Right renal pelvis (tissue), 4 donors: ENCODE results near the gene SPHK1. TPM values are rescaled to one million over a fixed set of nuclear protein-coding genes. Genes with fewer than 3 reads are reported as not detected.

ENCODE experiments used
- DNase-seq, 4 donors: peaks; one replicate each; pipeline ENCODE4 v3.0.0-alpha.2; 2013; ENCODE audit warnings: low read depth in 4 of 4, low spot score in 3 of 4, missing footprints in 1 of 4
- polyA plus RNA-seq, 4 donors: library from polyadenylated mRNA; unstranded; fragments of 120-200 nt; gene quantifications; one replicate each; pipeline ENCODE4 v1.2.1, GENCODE V29; 2013; ENCODE audit not compliant: insufficient read length in 4 of 4

The SPHK1 gene
- polyA plus RNA-seq, 4 donors = 1.8 to 4.6 (median 2.7) TPM

DNA sequence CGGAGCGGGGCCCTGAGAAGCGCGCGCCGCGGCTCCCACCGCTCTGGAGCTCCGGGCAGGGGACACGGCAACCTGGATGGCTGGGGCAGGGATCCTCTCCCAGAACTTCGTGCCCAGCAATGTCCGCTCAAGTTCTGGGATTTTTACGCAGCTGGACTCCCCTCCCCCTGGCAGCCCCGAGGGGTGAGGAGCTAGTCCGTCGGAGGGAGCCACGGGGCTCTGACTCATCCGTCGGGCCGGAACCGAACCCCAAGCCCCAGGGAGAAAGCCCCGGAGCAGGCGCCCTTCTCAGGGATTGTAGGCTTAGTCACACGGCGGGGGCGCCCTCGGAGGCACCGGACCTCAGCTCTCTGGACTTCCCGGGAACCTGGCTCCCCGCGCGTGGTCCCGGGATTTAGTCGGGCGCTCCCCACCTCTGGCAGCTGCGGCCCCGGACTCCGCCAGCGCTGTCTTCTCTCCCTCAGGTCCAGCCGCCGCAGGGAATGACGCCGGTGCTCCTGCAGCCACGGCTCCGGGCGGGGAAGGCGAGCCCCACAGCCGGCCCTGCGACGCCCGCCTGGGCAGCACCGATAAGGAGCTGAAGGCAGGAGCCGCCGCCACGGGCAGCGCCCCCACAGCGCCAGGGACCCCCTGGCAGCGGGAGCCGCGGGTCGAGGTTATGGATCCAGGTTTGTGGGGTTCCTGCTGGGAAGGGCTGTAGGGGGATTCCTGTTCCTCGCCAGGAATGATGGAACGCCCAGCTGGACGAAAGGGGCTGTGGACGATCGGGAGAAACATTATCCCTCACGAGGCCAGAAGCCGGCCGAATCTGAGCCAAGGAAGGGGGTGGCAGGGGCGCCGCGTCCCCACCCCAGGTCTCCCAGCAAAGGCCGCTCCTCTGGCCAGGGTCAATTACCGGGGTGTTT lies 830 bp downstream of the SPHK1 start:
- no peak for DNase-seq

DNA sequence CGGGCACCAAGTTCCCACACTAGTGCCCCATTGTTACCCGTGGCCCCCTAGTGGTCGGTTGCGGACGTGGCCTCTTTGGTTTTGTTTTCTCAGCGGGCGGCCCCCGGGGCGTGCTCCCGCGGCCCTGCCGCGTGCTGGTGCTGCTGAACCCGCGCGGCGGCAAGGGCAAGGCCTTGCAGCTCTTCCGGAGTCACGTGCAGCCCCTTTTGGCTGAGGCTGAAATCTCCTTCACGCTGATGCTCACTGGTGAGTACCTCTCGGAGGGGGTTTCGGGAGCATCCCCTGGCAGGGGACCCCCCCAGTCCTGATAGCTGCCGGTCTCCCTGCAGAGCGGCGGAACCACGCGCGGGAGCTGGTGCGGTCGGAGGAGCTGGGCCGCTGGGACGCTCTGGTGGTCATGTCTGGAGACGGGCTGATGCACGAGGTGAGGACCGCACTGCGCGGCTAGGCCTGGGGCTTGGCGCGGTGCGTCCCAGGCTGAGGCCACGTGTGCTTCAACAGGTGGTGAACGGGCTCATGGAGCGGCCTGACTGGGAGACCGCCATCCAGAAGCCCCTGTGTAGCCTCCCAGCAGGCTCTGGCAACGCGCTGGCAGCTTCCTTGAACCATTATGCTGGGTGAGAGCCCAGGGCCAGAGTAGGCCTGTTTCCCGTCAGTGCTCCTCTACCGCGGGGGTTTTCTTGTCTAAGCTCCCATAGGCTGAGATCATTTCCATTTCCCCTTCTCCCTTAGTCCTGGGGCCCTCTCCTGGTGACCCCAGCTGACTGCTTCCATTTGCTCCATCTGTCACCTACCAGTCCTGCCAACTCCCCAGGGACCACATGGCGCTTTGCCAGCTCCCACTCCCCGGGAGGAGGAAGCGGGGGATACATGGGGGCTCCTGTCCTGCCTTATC lies 1.7 kb downstream of the SPHK1 start:
- no peak for DNase-seq

DNA sequence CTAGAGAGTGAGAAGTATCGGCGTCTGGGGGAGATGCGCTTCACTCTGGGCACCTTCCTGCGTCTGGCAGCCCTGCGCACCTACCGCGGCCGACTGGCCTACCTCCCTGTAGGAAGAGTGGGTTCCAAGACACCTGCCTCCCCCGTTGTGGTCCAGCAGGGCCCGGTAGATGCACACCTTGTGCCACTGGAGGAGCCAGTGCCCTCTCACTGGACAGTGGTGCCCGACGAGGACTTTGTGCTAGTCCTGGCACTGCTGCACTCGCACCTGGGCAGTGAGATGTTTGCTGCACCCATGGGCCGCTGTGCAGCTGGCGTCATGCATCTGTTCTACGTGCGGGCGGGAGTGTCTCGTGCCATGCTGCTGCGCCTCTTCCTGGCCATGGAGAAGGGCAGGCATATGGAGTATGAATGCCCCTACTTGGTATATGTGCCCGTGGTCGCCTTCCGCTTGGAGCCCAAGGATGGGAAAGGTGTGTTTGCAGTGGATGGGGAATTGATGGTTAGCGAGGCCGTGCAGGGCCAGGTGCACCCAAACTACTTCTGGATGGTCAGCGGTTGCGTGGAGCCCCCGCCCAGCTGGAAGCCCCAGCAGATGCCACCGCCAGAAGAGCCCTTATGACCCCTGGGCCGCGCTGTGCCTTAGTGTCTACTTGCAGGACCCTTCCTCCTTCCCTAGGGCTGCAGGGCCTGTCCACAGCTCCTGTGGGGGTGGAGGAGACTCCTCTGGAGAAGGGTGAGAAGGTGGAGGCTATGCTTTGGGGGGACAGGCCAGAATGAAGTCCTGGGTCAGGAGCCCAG lies 2.8 kb downstream of the SPHK1 start:
- no peak for DNase-seq

DNA sequence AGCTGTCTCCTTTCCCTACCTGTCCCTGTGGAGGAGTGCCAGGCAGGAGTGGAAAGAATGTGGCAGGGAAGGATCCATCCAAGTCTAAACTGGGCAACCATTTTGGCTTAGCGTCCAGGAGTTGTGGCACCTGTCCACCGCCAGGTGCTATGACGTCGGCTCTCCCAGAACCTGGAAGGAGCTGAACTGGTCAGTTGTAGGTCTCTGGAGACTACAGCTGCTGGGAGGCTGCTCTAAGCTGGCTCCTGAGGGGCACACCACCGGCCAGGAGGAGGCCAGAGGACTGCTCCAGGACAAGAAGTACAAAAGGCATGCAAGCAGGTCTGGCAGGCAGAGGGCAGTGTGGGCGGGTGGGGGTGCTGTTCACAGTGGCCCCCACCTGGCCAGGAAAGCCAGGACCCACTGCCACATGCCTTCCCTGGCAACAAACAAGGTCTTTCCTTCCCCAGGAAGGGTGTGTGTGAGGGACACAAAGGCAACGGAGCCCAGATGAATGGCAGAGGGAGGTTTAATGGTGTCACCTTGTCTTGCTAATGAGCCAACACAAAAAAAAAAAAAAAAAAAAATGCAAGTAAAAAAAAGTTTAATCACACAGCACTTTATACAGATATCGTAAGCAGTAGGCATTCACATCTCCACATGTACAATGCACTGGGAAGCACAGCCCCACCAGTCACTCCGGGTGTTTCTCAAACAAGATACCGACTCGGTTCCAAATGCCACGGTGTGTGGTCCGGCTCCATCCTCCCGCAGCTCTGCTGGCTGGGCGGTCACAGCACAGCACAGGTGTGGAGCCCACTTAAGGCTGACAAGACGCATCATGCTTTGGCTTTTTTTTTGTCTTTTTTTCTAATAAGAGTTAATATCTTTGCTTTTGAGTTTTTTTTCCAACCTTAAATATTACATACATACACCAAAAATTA lies 4.8 kb downstream of the SPHK1 start:
- DNase-seq = no peak

DNA sequence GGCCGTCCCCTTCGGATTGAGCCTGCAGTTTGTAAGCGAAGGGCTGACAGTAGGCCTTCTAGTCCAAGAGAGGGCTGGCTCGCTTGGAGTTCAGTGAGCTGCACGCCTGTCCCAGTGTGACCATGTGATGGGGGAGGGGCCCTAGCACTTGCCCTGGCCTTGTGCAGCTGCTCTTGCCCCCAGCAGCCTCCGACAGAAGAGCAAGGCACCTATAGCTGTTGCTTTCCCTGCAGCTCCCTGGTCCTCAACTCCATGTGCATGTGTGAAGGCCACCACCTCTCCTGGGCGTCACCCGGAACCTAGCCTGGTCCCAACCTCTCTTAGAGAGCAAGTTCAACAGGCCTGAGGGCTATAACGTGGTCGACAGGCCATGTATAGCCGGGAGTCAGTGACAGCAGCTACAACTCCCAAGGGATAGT lies 5.6 kb downstream of the SPHK1 start:
- DNase-seq = no peak

DNA sequence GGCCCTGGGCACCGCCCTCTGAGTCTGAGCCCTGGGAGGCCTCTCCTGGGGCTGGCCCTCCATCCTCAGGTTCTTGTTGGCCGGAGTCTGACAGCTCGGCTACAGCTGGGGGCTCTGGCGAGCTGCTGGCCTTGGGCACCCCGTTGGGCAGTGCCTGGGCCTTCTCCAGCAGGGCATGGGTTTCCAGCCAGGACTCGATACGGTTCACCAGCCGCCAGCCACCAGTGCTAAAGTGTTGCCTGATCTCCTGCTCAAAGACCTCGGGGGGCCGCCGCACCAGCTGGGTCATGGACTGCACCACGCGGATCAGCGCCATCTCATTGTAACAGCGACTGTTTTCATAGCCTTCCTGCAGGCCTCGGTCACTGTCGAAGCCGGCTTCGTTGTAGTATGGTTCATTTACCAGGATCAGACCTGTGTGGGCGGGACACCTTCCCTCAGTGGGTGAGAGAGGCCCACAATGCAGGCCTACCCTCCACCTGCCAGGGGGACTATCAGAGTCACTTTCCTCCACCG lies 6.8 kb downstream of the SPHK1 start:
- DNase-seq = no peak

DNA sequence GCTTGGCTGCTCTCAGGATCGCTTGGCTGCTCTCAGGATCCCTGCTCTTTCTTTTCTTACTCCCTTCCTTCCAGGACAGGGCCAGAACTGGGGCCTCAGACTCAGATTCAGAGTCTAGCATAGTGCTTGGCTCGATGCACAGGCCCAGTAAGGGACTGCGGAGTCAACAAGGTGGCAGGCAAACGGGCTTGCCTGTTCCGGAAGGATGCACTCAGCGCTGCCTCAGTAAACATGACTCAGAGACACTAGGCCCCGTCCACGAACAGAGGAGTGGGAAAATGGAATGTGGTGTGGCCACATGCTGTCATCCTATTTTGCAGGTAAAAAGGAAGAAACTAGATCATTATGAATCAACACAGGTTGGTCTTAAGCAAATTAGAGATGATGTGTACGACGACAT lies 9.8 kb downstream of the SPHK1 start:
- DNase-seq = no peak

DNA sequence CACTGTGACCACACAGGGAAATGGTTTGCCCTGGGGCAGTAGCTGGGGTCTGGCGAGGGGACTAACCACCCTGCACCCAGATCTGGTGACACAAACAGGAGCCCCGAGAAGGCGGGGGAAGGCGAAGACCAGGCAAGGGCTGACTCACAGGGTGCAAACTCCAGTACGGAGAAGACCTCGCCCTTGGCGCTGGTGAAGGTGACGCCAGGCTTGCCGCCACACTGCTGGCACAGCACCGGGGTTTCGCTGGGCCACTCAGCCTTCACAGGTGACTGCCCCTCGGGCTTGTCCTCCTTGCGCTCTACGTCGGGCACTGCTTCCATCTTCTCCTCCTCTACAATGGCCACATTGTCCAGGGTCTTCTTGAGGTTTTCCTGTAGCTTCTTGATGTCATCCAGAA lies 11.6 kb downstream of the SPHK1 start:
- no peak for DNase-seq

DNA sequence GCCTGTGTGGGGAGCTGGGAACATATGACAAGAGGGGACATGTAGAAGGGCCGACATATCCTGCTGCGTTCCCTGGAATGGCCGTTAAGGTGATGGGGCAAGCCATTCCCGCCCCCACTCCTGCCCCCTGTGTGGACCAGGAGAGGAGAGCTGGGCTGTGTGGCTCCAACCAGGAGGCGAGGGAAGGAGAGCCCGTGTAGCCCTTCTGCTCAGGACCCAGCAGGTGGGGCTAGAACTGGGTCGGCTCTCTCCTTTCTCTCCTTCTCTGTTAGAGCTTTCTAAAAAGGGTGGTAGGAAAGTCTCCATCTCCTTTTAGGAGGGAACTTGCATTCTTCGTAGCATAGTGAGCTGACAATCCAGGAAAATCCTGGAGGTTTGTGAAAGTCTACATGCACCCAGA lies 12.8 kb downstream of the SPHK1 start:
- DNase-seq = no peak

DNA sequence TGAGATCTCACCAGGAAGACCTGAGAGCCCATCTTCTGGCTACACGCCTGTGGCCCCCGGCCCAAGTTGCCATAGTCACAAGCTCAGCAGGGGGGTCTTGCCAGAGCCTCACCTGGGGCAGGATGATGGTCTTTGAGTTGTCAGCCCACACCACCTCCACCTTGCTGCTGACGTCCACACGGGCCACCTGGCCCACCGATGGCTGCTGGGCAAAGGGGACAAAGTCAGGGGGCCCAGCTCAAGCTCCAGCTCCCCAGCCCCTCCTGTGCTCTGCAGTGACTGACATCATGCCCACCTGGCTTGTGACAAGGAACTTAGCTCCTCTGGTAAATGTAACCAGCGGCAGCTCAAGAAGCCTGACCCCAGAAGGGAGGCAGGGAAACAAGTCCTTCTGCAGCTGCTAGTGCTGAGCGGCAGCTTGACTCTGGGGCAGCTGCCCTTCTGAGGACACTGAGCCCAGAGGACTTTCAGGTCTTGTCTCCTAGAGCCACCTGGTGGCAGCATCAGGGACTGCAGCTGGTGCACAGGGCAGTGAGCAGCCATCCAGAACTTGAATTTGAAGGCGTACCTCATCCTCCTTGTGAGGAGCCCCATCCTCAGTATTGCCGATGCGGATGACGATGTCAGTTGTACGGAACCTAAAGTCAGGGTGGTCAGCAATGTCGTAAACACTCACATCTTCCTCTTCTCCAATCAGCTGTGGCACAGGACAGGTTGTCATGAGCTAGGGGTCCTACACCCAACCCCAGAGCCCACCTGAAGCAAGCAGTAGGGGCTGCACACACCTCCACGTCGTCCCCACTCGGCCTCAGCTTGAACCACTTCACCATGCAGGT lies 13.5 kb downstream of the SPHK1 start:
- peak; percentile 71 to 81 (median 78) for DNase-seq

DNA sequence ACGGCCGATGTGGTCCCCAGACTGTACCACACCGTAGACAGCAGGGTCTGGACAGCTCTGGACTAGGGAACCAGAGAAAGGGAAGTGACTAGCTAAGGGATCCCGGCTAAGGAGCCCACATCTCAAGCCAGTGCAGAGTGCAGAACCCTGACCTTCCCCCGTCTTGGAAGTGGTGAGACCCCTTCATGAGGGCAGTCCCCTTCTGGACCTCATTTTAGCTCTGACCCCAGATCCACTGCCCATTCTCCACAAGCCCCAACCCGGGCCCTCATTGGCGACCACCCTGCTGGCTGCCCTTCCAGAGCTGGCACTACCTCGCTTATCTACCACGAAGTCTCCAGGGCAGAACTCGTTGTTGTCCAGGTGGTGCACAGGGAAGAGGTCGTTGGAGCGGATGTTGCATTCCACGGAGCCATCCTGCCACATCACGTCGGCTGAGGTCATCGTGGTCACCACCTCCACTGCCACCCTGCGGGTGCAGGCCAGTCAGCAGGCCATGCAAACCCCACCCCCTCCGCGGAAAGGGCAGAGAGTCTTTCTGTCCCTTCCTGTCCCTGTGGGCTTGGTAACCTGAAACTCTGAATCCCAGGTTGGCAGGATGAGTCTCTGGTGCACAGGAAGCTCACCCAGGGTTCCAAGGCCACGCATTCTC lies 14.2 kb downstream of the SPHK1 start:
- DNase-seq = no peak

DNA sequence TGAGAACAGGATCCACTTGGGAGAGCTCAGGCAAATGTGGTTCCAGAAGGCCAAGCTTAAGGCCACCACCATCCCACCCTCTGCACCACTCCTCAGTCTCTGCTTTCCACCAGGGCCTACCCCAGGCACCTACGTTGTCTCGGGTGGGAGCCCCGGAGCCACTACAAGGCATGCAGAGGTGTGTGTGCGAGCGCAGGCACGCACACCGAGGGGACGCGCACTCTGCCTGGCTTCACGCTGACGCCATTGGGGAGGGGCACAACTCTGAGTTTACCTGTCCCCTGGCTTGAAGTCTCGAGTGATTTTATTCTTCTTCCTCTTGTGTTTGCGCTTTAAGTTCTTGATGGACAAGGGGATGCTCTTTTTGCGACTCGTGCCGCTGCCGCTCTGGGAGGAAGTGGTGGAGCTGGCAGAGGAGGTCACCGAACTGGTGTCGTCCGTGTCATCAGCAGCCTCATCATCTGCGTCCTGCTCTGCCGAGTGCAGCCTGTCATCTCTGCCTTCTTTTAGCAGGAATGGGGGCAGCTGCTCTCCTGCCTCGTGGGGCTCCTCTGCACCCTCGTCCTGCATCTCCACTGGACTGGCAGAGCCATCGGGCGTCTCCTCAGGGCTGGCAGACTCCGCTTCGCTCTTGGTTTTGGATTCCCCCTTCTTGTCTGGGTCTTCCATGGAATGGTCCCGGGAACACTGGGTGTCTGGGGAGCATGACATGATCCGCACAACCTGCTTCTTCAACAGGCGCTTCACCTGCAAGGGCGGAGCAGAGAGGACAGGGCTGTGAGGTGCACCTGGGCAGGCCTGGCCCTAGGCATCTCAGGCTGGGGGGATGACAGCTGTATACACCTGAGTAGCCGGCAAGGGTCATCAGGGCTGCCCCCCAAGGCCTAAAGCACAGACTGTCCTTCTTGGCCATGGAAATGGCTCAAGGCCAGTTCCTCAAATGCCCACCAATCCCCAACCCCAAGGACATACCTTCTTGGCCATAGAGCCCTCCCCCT lies 15.1 kb downstream of the SPHK1 start:
- no peak for DNase-seq

DNA sequence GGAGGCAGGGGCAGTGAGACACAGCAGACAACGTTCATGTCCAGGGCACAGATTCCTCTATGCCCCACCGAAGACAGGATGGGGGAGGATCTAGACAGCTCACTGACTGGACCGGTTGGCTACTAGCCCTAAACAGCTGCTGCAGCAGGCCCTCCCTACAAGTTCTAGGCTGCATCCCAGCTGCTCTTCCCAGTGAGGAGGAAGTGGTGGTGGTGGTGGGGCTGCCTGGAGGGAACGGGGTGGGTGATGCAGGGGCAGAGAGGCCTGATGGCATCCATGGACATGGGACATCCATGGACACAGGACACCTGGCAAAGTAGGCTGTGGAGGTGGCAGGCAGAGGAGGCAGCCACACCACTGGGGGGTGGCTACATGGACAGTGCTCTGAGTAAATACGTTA lies 18.3 kb downstream of the SPHK1 start:
- DNase-seq = no peak

DNA sequence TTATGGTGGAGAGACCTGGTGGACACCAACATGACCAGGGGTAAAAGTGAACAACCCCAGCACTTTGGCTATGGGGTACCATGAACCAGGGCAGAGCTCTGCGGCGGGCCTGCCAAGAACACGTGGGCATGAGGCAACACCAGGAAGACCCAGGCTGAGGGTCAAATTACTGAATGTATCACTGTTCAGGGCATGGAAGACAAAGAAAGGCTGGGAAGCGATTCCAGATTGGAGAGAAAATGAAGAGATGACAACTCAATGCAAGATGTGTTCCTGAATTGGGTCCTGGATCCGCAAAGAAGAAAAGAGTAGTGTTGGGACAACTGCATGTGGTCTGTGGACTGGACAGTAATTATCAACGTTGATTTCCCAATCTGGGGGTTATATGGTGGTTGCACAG lies 19.8 kb downstream of the SPHK1 start:
- no peak for DNase-seq

DNA sequence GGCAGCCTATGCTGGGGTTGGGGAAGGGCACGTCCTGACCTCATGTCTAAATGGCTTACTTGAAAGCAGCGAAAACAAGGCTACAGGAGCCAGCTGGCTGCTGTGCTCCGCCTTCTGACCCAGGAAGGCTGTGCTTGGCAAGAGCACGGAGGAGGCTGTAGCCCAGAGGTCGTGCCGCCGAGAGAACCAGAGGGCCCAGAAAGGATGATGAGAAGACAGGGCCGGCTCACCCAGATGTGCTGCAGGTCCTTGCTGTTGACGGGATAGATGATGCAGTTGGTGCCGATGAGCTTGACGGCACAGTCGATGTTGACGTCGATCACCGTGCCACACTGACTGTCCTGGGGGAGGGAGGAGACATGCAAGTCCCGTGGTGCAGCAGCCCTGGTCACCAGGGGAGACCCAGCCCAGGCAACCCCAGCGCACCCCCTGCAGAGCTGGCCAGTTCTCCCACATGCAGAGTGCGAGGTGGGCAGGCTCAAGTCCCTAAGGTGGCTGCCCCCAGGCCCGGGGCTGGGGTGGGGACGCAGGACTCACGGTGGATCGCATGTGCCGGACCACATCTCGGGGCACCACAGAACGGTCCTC lies 20.7 kb downstream of the SPHK1 start:
- DNase-seq = no peak

DNA sequence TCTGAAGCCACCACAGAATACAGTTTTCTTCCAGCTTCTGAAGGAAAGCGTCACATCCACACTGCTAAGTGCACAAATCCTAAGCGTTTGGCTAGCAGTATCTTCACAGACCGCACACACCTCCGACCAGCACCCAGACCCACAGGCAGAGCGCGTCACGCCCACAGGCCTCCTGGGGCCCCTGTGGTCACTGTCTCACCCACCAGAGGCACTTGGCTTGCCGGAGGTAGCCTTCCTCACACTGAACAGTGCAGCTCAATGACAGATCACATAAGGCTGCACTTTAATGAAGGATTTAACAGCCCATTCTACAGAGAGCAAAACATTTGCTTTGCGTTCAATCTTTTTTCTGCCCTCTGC lies 21.2 kb downstream of the SPHK1 start:
- DNase-seq = no peak
